T-cell (primary cell): ENCODE results near the gene TENM4. TPM values are rescaled to one million over a fixed set of nuclear protein-coding genes. Genes with fewer than 3 reads are reported as not detected.

ENCODE experiments used
- ATAC-seq, 4 experiments: fragments of 200-7000 bp in 3 of 4; fragments of 150-1000 bp in 1 of 4; cut with Tn5 transposase; replicated peaks in 1 of 4; 1 replicate in 3 of 4; 2 replicates in 1 of 4; pipeline ENCODE4 v1.10.0; 2021; ENCODE audit warnings: moderate library complexity in 3 of 4, mild to moderate bottlenecking in 2 of 4, moderate number of reproducible peaks in 1 of 4
- CTCF ChIA-PET, 2 donors: fragments of 300-600 bp; sonication (Branson Sonifier 250); formaldehyde crosslinking; loops; one replicate each; lab custom pipeline; 2022; ENCODE audit warnings: antibody characterized with exemption in 2 of 2; lab: Charles Lee
- POLR2A ChIA-PET, 2 donors: fragments of 300-600 bp; sonication (Branson Sonifier 250); formaldehyde crosslinking; loops; one replicate each; lab custom pipeline; 2022; ENCODE audit warnings: antibody characterized with exemption in 2 of 2; lab: Charles Lee
- DNase-seq, 35 experiments: peaks; one replicate each; pipeline versions ENCODE4 v3.0.0 to v3.0.0-alpha.2; 2013 to 2023
- H3K27ac ChIP-seq: one replicate; pipeline ENCODE4 v1.5.1; 2013; ENCODE audit warnings: low read length
- H3K27me3 ChIP-seq, 2 experiments: replicated peaks in 1 of 2; 1 replicate in 1 of 2; 2 replicates in 1 of 2; pipeline versions ENCODE4 v1.6.1 to v1.7.0; 2013; ENCODE audit warnings: low read length in 1 of 2, mixed read lengths in 1 of 2; ENCODE audit not compliant: control insufficient read depth in 2 of 2, insufficient read depth in 2 of 2; ENCODE audit errors: extremely low read depth in 1 of 2
- H3K36me3 ChIP-seq, 2 donors: 1 replicate in 1 of 2; 2 replicates in 1 of 2; pipeline versions ENCODE4 v1.6.1 to v1.7.0; 2013; ENCODE audit warnings: low read length in 1 of 2; ENCODE audit not compliant: control insufficient read depth in 2 of 2, insufficient read depth in 1 of 2; ENCODE audit errors: extremely low read depth in 1 of 2
- H3K4me1 ChIP-seq, 2 experiments: 1 replicate in 1 of 2; 2 replicates in 1 of 2; pipeline versions ENCODE4 v1.6.1 to v1.7.0; 2013; ENCODE audit warnings: low read length in 2 of 2, mixed read lengths in 1 of 2; ENCODE audit not compliant: insufficient read depth in 2 of 2, control insufficient read depth in 1 of 2; ENCODE audit errors: extremely low read depth in 1 of 2
- H3K4me3 ChIP-seq, 2 donors: 1 replicate in 1 of 2; 2 replicates in 1 of 2; pipeline versions ENCODE4 v1.5.1 to v1.7.0; 2013; ENCODE audit warnings: mild to moderate bottlenecking in 2 of 2, low read length in 1 of 2, moderate library complexity in 1 of 2; ENCODE audit not compliant: control insufficient read depth in 1 of 2; ENCODE audit errors: extremely low read depth in 1 of 2
- H3K9me3 ChIP-seq: 2 replicates; pipeline ENCODE4 v1.7.0; 2013
- H3K27ac Mint-ChIP-seq, 2 donors: one replicate each; pipeline ENCODE4 v1.8.0; 2020 to 2021; ENCODE audit warnings: mild to moderate bottlenecking in 2 of 2, mixed read lengths in 2 of 2
- H3K27me3 Mint-ChIP-seq, 2 donors: one replicate each; pipeline ENCODE4 v1.8.0; 2021 to 2022; ENCODE audit warnings: mixed read lengths in 2 of 2
- H3K36me3 Mint-ChIP-seq: one replicate; pipeline ENCODE4 v1.8.0; 2021; ENCODE audit warnings: mixed read lengths
- H3K4me1 Mint-ChIP-seq, 3 donors: one replicate each; pipeline ENCODE4 v1.8.0; 2020 to 2022; ENCODE audit warnings: mixed read lengths in 3 of 3, mild to moderate bottlenecking in 1 of 3
- H3K4me3 Mint-ChIP-seq, 3 donors: one replicate each; pipeline ENCODE4 v1.8.0; 2020 to 2022; ENCODE audit warnings: mild to moderate bottlenecking in 3 of 3, mixed read lengths in 3 of 3, moderate library complexity in 3 of 3
- H3K9me3 Mint-ChIP-seq, 3 donors: one replicate each; pipeline ENCODE4 v1.8.0; 2020 to 2022; ENCODE audit warnings: mixed read lengths in 3 of 3
- whole genome bisulfite sequencing: methylation state at CpG from one replicate; pipeline ENCODE4 v1.1.5; 2013; ENCODE audit warnings: missing lambda C conversion rate; ENCODE audit not compliant: insufficient coverage; 5-methylcytosine and 5-hydroxymethylcytosine counted together
- total RNA-seq, 35 experiments: library from RNA in 6 of 35; stranded (reverse) in 6 of 35; fragments of 120-200 nt in 1 of 35; gene quantifications; one replicate each; pipeline versions ENCODE4 v1.2.1 to v1.2.4 and lab custom pipeline; 2013 to 2026

The TENM4 gene
- total RNA-seq, 5 donors from 2014 or later (not counting 1 experiment from before 2014, with no cell fraction given) = 0.03 to 0.35 (median 0.03) TPM; not detected in 2

GRCh38 chr11:79312617-79313529 lies 128.0 kb downstream of the TENM4 start:
- H3K27me3 Mint-ChIP-seq = peaks cover 0 to 3% of the 10 kb centered on the region in 2 donors
- peaks cover 0 to 4% (median 0%) of the 10 kb centered on the region in 3 donors for H3K9me3 Mint-ChIP-seq
- H3K4me3 Mint-ChIP-seq = no peak overlapping the region
- no peak overlapping the region for H3K4me3 ChIP-seq
- H3K27ac Mint-ChIP-seq = no peak overlapping the region
- ChIA-PET POLR2A (interaction anchor here in 1 of 2 donors (0.5 kb wide), 1 partner anchor 81 kb away, joined by 3 read pairs; no protein-coding TSS in a partner anchor), CTCF (no interaction called here)
- H3K4me1 ChIP-seq = no peaks in the 10 kb centered on the region
- H3K27ac ChIP-seq = no peak overlapping the region
- ATAC-seq = no peak
- H3K4me1 Mint-ChIP-seq = no peaks in the 10 kb centered on the region
- no peak for DNase-seq
- no peaks in the 10 kb centered on the region for H3K36me3 Mint-ChIP-seq
- H3K36me3 ChIP-seq = no peaks in the 10 kb centered on the region
- H3K27me3 ChIP-seq = peaks cover 0 to 8% of the 10 kb centered on the region in 2 experiments
- 45% methylated on average over 3 of the region's 6 CpGs for WGBS
- no peaks in the 10 kb centered on the region for H3K9me3 ChIP-seq

- no peak overlapping the region for H3K27ac ChIP-seq
- ChIA-PET POLR2A (no interaction called here), CTCF (no interaction called here)
- peaks cover 0 to 10% of the 10 kb centered on the region in 2 experiments for H3K27me3 ChIP-seq
- DNase-seq = no peak
- H3K36me3 ChIP-seq = no peaks in the 10 kb centered on the region
- ATAC-seq = no peak
- H3K27me3 Mint-ChIP-seq = peaks cover 0 to 3% of the 10 kb centered on the region in 2 donors
- H3K27ac Mint-ChIP-seq = no peak overlapping the region
- peaks cover 0 to 8% (median 0%) of the 10 kb centered on the region in 3 donors for H3K9me3 Mint-ChIP-seq
- H3K4me3 ChIP-seq = no peak overlapping the region
- no peak overlapping the region for H3K4me3 Mint-ChIP-seq
- H3K4me1 Mint-ChIP-seq = no peaks in the 10 kb centered on the region
- no peaks in the 10 kb centered on the region for H3K4me1 ChIP-seq
- 92% methylated on average over 3 of the region's 3 CpGs for WGBS
- no peaks in the 10 kb centered on the region for H3K36me3 Mint-ChIP-seq
- no peaks in the 10 kb centered on the region for H3K9me3 ChIP-seq
Measured at GRCh38 chr11:79311461-79311860, 129.4 kb downstream of the TENM4 start.

- H3K27ac Mint-ChIP-seq = no peak overlapping the region
- ChIA-PET POLR2A (no interaction called here), CTCF (no interaction called here)
- Histone ChIP-seq H3K9me3 (no peaks in the 10 kb centered on the region), H3K27ac (no peak overlapping the region), H3K4me3 (no peak overlapping the region), H3K27me3 (peaks cover 0 to 7% of the 10 kb centered on the region in 2 experiments), H3K4me1 (no peaks in the 10 kb centered on the region), H3K36me3 (no peaks in the 10 kb centered on the region)
- ATAC-seq (no peak), DNase-seq (no peak)
- no peak overlapping the region for H3K4me3 Mint-ChIP-seq
- peaks cover 0 to 7% (median 0%) of the 10 kb centered on the region in 3 donors for H3K9me3 Mint-ChIP-seq
- no peaks in the 10 kb centered on the region for H3K36me3 Mint-ChIP-seq
- WGBS = 70% methylated on average over 2 of the region's 5 CpGs
- peaks cover 0 to 2% of the 10 kb centered on the region in 2 donors for H3K27me3 Mint-ChIP-seq
- peaks cover 0 to 2% (median 0%) of the 10 kb centered on the region in 3 donors for H3K4me1 Mint-ChIP-seq
Measured at GRCh38 chr11:79309407-79309806, 131.4 kb downstream of the TENM4 start.

DNA sequence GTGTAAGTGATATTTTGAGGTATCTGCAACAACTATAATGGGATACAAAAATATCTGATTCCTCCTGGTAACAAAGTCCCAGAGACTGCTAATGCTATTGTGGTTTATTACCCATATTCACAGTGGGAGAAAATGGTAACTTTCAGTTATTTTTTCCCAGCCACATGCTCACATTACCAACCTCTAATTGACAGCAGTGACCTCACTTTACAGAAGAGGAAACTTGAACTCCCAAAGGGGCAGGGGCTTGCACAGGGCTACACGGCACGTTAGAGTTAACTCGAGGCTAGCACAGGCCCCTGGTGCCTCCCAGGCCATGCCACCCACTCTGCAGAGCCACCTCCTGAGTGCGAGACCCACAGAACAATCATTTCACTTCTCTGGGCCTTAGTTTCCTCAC lies 132.4 kb downstream of the TENM4 start:
- DNase-seq = no peak
- ATAC-seq = no peak
- Mint-ChIP-seq H3K27me3 (no peaks in the 10 kb centered on the region), H3K27ac (no peak overlapping the region), H3K36me3 (no peaks in the 10 kb centered on the region), H3K4me1 (peaks cover 0 to 3% (median 0%) of the 10 kb centered on the region in 3 donors), H3K9me3 (peaks cover 0 to 5% (median 0%) of the 10 kb centered on the region in 3 donors), H3K4me3 (no peak overlapping the region)
- 45% methylated on average over 3 of the region's 4 CpGs for WGBS
- H3K9me3 ChIP-seq = no peaks in the 10 kb centered on the region
- H3K27ac ChIP-seq = no peak overlapping the region
- CTCF ChIA-PET = no interaction called here
- POLR2A ChIA-PET = no interaction called here
- H3K4me1 ChIP-seq = no peaks in the 10 kb centered on the region
- H3K27me3 ChIP-seq = peaks cover 0 to 7% of the 10 kb centered on the region in 2 experiments
- no peak overlapping the region for H3K4me3 ChIP-seq
- no peaks in the 10 kb centered on the region for H3K36me3 ChIP-seq

DNA sequence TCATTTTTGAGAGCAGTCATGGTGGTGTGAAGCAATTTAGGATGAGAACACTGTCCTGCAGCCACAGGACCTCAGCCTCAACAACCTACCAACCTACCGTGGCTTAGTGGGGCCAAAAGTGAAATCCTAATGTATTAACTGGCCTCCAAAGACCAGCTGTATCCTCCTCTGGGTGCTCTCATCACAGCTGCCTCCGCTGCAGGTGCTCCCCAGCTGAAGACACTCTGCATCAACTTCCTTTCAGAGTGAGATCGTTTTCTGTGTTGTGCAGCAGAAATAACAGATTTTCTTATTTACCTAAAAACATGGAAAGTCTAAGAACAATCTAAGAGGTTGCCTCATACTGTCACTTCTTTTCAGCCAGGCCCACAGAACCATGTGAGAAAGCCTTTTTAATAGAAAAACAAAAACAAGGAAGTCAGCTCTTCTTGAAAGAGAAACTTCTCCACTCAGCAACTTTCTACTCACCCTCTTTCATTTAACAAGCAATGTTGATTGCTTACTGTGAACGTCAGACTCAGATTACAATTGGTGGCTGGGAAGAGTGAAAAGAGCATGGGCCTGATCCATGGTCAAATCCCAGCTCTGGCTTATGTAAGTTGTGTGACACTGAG lies 136.1 kb downstream of the TENM4 start:
- ATAC-seq (no peak), DNase-seq (no peak)
- no peaks in the 10 kb centered on the region for H3K9me3 ChIP-seq
- Mint-ChIP-seq H3K36me3 (no peaks in the 10 kb centered on the region), H3K27me3 (no peaks in the 10 kb centered on the region), H3K4me3 (no peak overlapping the region), H3K9me3 (peaks cover 0 to 5% (median 0%) of the 10 kb centered on the region in 3 donors), H3K27ac (no peak overlapping the region), H3K4me1 (peaks cover 0 to 3% (median 0%) of the 10 kb centered on the region in 3 donors)
- ChIA-PET POLR2A (no interaction called here), CTCF (no interaction called here)
- peaks cover 0 to 3% of the 10 kb centered on the region in 2 experiments for H3K27me3 ChIP-seq
- no peak overlapping the region for H3K4me3 ChIP-seq
- no peaks in the 10 kb centered on the region for H3K36me3 ChIP-seq
- H3K27ac ChIP-seq = no peak overlapping the region
- WGBS = 40% methylated on average over 1 of the region's 4 CpGs
- H3K4me1 ChIP-seq = no peaks in the 10 kb centered on the region

DNA sequence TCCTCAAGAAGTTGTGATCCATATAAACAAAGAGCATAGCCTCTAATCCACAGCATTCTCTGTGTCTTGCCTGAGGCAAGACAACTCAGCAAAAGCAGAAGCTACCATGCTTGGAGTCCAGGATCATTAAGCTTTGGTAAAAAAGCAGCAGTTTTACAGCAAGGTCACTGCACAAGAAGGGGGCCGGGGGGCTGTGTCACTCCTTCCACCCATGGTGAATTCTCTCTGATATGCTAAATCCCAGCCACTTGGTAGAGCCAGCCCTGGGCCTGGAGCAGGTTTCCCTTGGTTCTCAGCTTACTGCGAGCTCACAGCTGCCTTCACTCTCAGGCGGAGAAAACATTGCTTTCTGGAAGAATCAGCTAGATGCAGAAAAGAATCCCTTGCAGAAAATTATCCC lies 144.7 kb downstream of the TENM4 start:
- Mint-ChIP-seq H3K36me3 (no peaks in the 10 kb centered on the region), H3K4me1 (no peaks in the 10 kb centered on the region), H3K4me3 (no peak overlapping the region), H3K27ac (no peak overlapping the region), H3K9me3 (peaks cover 0 to 5% (median 0%) of the 10 kb centered on the region in 3 donors), H3K27me3 (no peaks in the 10 kb centered on the region)
- no peak overlapping the region for H3K27ac ChIP-seq
- no peak for ATAC-seq
- H3K9me3 ChIP-seq = no peaks in the 10 kb centered on the region
- 40% methylated on average over 3 of the region's 3 CpGs for WGBS
- H3K4me1 ChIP-seq = no peaks in the 10 kb centered on the region
- H3K4me3 ChIP-seq = no peak overlapping the region
- no peaks in the 10 kb centered on the region for H3K36me3 ChIP-seq
- ChIA-PET POLR2A (no interaction called here), CTCF (no interaction called here)
- H3K27me3 ChIP-seq = no peaks in the 10 kb centered on the region
- no peak for DNase-seq
